GM19035 (cell line): ENCODE data around the gene PARVB.

Experiments used
- ATAC-seq: cut with Tn5 transposase; IDR thresholded peaks from one replicate; pipeline ENCODE4 v1.9.1; 2021; ENCODE audit not compliant: unreplicated experiment

Gene PARVB

GRCh38 chr22:44130076-44130711 lies 106.1 kb downstream of the PARVB start:
- no peak for ATAC-seq

GRCh38 chr22:44131412-44131811 lies 107.3 kb downstream of the PARVB start:
- ATAC-seq, result no peak

GRCh38 chr22:44131989-44132685 lies 108.0 kb downstream of the PARVB start:
- ATAC-seq, result no peak

- ATAC-seq, result no peak
These were observed 108.6 kb downstream of the PARVB start for GRCh38 chr22:44132724-44133123.

GRCh38 chr22:44133161-44133560 lies 109.1 kb downstream of the PARVB start:
- no peak for ATAC-seq

GRCh38 chr22:44133901-44134571 lies 109.9 kb downstream of the PARVB start:
- ATAC-seq, result no peak

- no peak for ATAC-seq
These were observed 112.0 kb downstream of the PARVB start for GRCh38 chr22:44136112-44136511.

- ATAC-seq, result no peak
These were observed 112.7 kb downstream of the PARVB start for GRCh38 chr22:44136786-44137185.

- no peak for ATAC-seq
These were observed 113.3 kb downstream of the PARVB start for GRCh38 chr22:44137415-44137814.

GRCh38 chr22:44139773-44140172 lies 115.7 kb downstream of the PARVB start:
- no peak for ATAC-seq

- ATAC-seq, result no peak
These were observed 118.5 kb downstream of the PARVB start for GRCh38 chr22:44142421-44143104.

- no peak for ATAC-seq
These were observed 119.0 kb downstream of the PARVB start for GRCh38 chr22:44143105-44143474.

GRCh38 chr22:44143579-44143978 lies 119.5 kb downstream of the PARVB start:
- no peak for ATAC-seq

- ATAC-seq, result no peak
These were observed 120.0 kb downstream of the PARVB start for GRCh38 chr22:44144046-44144569.

- ATAC-seq, result no peak
These were observed 121.4 kb downstream of the PARVB start for GRCh38 chr22:44145544-44145943.

GRCh38 chr22:44146088-44146861 lies 122.2 kb downstream of the PARVB start:
- ATAC-seq, result no peak

- no peak for ATAC-seq
These were observed 123.0 kb downstream of the PARVB start for GRCh38 chr22:44147008-44147645.

- ATAC-seq, result no peak
These were observed 123.9 kb downstream of the PARVB start for GRCh38 chr22:44147821-44148574.

- ATAC-seq, result no peak
These were observed 127.6 kb downstream of the PARVB start for GRCh38 chr22:44151676-44152075.
